Liver (tissue), 9 donors: ENCODE data around the gene DDX11. TPM values are rescaled to one million over a fixed set of nuclear protein-coding genes. Genes with fewer than 3 reads are reported as not detected.
A peak's percentile ranks its signal among the peaks of the same experiment; 100 is the strongest.
"Not testable (repeated sequence)": the region's sequence is repeated elsewhere in the genome, so short reads cannot be mapped to it uniquely, and the experiment has no call there.

Experiments used
- DNase-seq: peaks from one replicate; pipeline ENCODE4 v3.0.0-alpha.2; 2017; ENCODE audit warnings: low spot score
- H3K27ac ChIP-seq, 2 donors: one replicate each; pipeline ENCODE4 v1.7.0; 2013; ENCODE audit warnings: inconsistent platforms in 2 of 2, low read length in 2 of 2, control low read depth in 1 of 2, low read depth in 1 of 2, mild to moderate bottlenecking in 1 of 2
- H3K27me3 ChIP-seq, 4 donors: one replicate each; pipeline versions ENCODE4 v1.6.1 to v1.7.0; 2013; ENCODE audit warnings: low read length in 3 of 4, inconsistent platforms in 1 of 4, mild to moderate bottlenecking in 1 of 4, moderate library complexity in 1 of 4; ENCODE audit not compliant: control insufficient read depth in 4 of 4, insufficient read depth in 4 of 4
- H3K36me3 ChIP-seq, 4 donors: one replicate each; pipeline versions ENCODE4 v1.6.1 to v1.7.0; 2013; ENCODE audit warnings: low read length in 3 of 4, mild to moderate bottlenecking in 3 of 4, low read depth in 1 of 4, moderate library complexity in 1 of 4; ENCODE audit not compliant: control insufficient read depth in 4 of 4, insufficient read depth in 3 of 4
- H3K4me1 ChIP-seq, 4 donors: one replicate each; pipeline versions ENCODE4 v1.6.1 to v1.7.0; 2013; ENCODE audit warnings: low read length in 3 of 4, mild to moderate bottlenecking in 3 of 4, moderate library complexity in 1 of 4; ENCODE audit not compliant: control insufficient read depth in 4 of 4, insufficient read depth in 4 of 4
- H3K4me3 ChIP-seq, 3 donors: one replicate each; pipeline versions ENCODE4 v1.6.1 to v1.7.0; 2013; ENCODE audit warnings: low read length in 3 of 3, control low read depth in 1 of 3, low read depth in 1 of 3, mild to moderate bottlenecking in 1 of 3
- H3K9ac ChIP-seq, 2 donors: one replicate each; pipeline ENCODE4 v1.7.0; 2013; ENCODE audit warnings: low read length in 2 of 2, mild to moderate bottlenecking in 2 of 2, moderate library complexity in 2 of 2, control low read depth in 1 of 2, low read depth in 1 of 2
- H3K9me3 ChIP-seq, 4 donors: one replicate each; pipeline versions ENCODE4 v1.6.1 to v1.7.0; 2013; ENCODE audit warnings: low read length in 3 of 4; ENCODE audit not compliant: control insufficient read depth in 4 of 4
- GABPA ChIP-seq, 2 donors: IDR thresholded peaks in 1 of 2; conservative IDR thresholded peaks in 1 of 2; 2 replicates each; pipeline ENCODE4 v1.6.1; 2016; ENCODE audit warnings: antibody characterized with exemption in 2 of 2, mild to moderate bottlenecking in 1 of 2, moderate library complexity in 1 of 2
- RAD21 ChIP-seq, 2 donors: IDR thresholded peaks; 2 replicates each; pipeline ENCODE4 v1.6.1; 2016; ENCODE audit warnings: antibody characterized with exemption in 2 of 2, mild to moderate bottlenecking in 2 of 2
- SP1 ChIP-seq: IDR thresholded peaks from 2 replicates; pipeline ENCODE4 v1.6.1; 2018; ENCODE audit warnings: antibody characterized with exemption, mild to moderate bottlenecking
- YY1 ChIP-seq: IDR thresholded peaks from 2 replicates; pipeline ENCODE4 v1.6.1; 2016; ENCODE audit warnings: antibody characterized with exemption, mild to moderate bottlenecking
- WGBS: extraction: QIAGEN DNeasy Blood & Tissue Kit; methylation state at CpG from one replicate; pipeline ENCODE4 v1.1.7; 2013; 5-methylcytosine and 5-hydroxymethylcytosine counted together
- polyA plus RNA-seq, 2 donors: library from polyadenylated mRNA; stranded (reverse) in 1 of 2; unstranded in 1 of 2; fragments of 200-250 nt in 1 of 2; fragments of >200 nt in 1 of 2; fragmentation: Nextera tagmentation in 1 of 2; extraction: Ambion mirVana in 1 of 2; gene quantifications; one replicate each; pipeline versions ENCODE4 v1.2.1 to v1.2.3, GENCODE V29; 2013 to 2015
- total RNA-seq, 2 donors: library from RNA; depleted of rRNA; stranded (reverse); fragments of >200 nt; gene quantifications; one replicate each; pipeline ENCODE4 v1.2.3, GENCODE V29; 2014
- TF ChIP-seq, protein P1 (sequence below): IDR thresholded peaks from 2 replicates; pipeline ENCODE4 v1.6.1; 2016; ENCODE audit warnings: antibody characterized with exemption
- TF ChIP-seq, protein P2 (sequence below): IDR thresholded peaks from 2 replicates; pipeline ENCODE4 v1.6.1; 2016; ENCODE audit warnings: antibody characterized with exemption, mild to moderate bottlenecking
- TF ChIP-seq, protein P3 (sequence below): IDR thresholded peaks from 2 replicates; pipeline ENCODE4 v1.6.1; 2016; ENCODE audit warnings: antibody characterized with exemption
- donor health status: healthy.
- donor health status: healthy.
- donor health status: healthy.
- donor health status: healthy.
- donor health status: healthy.

The DDX11 gene
- total RNA-seq: 10 to 100 TPM; 13.4 to 20.9 TPM
- polyA plus RNA-seq: 1 to 10 TPM; 4.4 to 5.2 TPM

DNA sequence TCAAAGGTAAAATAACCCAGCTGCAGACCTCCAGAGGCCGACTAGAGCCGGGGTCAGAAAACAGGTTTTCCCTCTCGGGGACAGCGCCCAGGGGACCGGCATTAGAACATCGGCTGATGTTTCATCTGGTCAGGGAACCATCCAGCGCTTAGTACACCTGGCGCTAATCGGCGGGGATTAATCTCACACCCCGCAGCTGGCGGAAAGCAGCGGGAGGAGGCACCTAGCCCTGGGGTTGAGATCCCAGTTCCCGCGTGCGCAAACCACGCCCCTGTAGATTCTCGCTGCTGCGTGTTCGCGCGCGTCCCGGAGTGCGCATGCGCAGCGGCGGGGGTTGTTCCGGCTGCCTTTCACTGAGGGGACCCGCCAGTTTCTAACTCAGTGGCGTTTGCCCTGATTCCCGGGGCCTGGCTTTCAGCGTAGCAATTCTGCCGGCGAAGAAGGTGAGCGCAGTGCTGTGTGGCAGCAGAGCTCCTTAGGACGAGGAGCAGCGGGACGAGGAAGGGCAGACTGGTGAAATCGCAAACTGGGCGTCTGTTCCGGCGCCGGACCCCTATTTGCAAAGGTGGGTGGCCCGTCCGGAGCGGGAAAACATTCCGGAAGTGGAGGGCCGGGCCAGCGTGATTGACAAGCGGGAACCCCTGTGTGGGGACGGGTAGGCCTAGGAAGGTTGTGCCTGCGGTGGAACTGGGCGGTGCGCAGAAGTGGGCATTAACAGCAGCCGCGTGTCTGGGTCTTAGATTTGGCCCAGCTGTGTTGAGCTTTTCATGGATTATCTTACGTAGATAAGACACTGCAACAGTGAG is at the start of gene DDX11:
Gene DDX11, plus strand, starts transcription at position 334 of the 806 bp plus-strand sequence. CDS start 4,534 bp downstream, outside the sequence.
- not testable (repeated sequence) for H3K36me3 ChIP-seq, H3K9me3 ChIP-seq, H3K27me3 ChIP-seq
- peak; percentile 90 for DNase-seq
- TF ChIP-seq YY1 (peak; percentile 40), GABPA (IDR thresholded peaks at IDR 0.05 in 1 of 2, conservative IDR thresholded peaks at IDR 0.05 in 1 of 2) (peak; percentile 59 to 91), RAD21 (IDR thresholded peaks at IDR 0.05) (peak; percentile 0 to 8), SP1 (peak; percentile 28)
- TF ChIP-seq, protein P1, sequence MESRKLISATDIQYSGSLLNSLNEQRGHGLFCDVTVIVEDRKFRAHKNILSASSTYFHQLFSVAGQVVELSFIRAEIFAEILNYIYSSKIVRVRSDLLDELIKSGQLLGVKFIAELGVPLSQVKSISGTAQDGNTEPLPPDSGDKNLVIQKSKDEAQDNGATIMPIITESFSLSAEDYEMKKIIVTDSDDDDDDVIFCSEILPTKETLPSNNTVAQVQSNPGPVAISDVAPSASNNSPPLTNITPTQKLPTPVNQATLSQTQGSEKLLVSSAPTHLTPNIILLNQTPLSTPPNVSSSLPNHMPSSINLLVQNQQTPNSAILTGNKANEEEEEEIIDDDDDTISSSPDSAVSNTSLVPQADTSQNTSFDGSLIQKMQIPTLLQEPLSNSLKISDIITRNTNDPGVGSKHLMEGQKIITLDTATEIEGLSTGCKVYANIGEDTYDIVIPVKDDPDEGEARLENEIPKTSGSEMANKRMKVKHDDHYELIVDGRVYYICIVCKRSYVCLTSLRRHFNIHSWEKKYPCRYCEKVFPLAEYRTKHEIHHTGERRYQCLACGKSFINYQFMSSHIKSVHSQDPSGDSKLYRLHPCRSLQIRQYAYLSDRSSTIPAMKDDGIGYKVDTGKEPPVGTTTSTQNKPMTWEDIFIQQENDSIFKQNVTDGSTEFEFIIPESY: peak; percentile 95
- TF ChIP-seq, protein P2, sequence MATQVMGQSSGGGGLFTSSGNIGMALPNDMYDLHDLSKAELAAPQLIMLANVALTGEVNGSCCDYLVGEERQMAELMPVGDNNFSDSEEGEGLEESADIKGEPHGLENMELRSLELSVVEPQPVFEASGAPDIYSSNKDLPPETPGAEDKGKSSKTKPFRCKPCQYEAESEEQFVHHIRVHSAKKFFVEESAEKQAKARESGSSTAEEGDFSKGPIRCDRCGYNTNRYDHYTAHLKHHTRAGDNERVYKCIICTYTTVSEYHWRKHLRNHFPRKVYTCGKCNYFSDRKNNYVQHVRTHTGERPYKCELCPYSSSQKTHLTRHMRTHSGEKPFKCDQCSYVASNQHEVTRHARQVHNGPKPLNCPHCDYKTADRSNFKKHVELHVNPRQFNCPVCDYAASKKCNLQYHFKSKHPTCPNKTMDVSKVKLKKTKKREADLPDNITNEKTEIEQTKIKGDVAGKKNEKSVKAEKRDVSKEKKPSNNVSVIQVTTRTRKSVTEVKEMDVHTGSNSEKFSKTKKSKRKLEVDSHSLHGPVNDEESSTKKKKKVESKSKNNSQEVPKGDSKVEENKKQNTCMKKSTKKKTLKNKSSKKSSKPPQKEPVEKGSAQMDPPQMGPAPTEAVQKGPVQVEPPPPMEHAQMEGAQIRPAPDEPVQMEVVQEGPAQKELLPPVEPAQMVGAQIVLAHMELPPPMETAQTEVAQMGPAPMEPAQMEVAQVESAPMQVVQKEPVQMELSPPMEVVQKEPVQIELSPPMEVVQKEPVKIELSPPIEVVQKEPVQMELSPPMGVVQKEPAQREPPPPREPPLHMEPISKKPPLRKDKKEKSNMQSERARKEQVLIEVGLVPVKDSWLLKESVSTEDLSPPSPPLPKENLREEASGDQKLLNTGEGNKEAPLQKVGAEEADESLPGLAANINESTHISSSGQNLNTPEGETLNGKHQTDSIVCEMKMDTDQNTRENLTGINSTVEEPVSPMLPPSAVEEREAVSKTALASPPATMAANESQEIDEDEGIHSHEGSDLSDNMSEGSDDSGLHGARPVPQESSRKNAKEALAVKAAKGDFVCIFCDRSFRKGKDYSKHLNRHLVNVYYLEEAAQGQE: peak; percentile 37
- TF ChIP-seq, protein P3, sequence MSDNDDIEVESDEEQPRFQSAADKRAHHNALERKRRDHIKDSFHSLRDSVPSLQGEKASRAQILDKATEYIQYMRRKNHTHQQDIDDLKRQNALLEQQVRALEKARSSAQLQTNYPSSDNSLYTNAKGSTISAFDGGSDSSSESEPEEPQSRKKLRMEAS: peak; percentile 77
- H3K9ac ChIP-seq: peak within 1 kb of the TSS in 1 of 2 donors; percentile 84
- H3K4me3 ChIP-seq: peak within 1 kb of the TSS; percentile 61 to 70 (median 66)
- H3K27ac ChIP-seq: peak within 1 kb of the TSS; percentile 19 to 64
- WGBS: under 1% methylated on average over 58 of the region's 58 CpGs
- H3K4me1 ChIP-seq: peaks cover 2 to 14% (median 8%) of the 10 kb centered on the region in 4 donors

DNA sequence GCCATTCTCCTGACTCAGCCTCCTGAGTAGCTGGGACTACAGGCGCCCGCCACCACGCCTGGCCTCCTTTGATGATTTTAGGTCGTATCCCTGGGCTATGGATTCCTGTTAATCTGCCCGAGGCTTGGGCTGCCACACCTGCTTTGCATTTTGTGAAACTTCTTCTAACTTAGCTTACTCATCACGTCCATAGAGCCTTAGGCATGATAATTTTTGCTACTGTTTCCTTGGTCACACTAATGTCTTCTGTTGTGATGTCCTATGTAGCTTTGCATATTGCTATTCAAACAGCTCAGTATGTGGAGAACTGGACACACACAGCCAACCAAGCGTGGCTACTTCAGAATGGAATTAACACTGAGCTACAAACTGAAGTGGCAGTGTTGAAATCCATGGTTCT is 47.5 kb upstream of the DDX11 start:
- Histone ChIP-seq H3K27me3 (no peaks in the 10 kb centered on the region), H3K36me3 (no peaks in the 10 kb centered on the region), H3K9me3 (no peaks in the 10 kb centered on the region), H3K27ac (no peak overlapping the region), H3K4me3 (no peak overlapping the region), H3K9ac (no peak overlapping the region), H3K4me1 (no peaks in the 10 kb centered on the region)
- DNase-seq: no peak
- TF ChIP-seq, protein P2: no peak
- TF ChIP-seq GABPA (IDR thresholded peaks at IDR 0.05 in 1 of 2, conservative IDR thresholded peaks at IDR 0.05 in 1 of 2): no peak
- 96% methylated on average over 7 of the region's 7 CpGs for WGBS

DNA sequence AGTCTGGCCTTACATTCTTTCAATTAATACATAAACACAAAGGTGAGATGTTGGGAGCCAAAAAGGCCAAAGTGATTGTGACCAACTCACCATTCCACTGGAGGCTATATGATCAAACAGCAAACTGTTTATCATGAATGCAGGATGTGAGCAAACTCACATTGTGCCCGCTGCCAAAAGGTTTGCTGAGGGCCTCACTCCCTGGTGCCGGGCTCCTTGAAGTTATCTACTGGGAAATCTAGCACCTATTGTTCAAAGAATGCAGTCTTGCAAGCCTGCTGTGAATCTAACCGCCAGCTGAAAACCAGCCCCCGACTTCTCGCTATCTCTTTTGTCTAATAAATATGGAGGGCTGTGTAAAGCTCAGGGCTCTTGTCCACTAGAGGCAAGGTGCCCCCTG is 46.7 kb upstream of the DDX11 start:
- DNase-seq, H3K9ac ChIP-seq, H3K27me3 ChIP-seq, H3K9me3 ChIP-seq, H3K4me1 ChIP-seq, H3K27ac ChIP-seq, H3K4me3 ChIP-seq, H3K36me3 ChIP-seq: not testable (repeated sequence)
- 90% methylated on average over 5 of the region's 5 CpGs for WGBS
